HG02678 (cell line): Measurements from ENCODE around the gene SIK2.
"Not testable (repeated sequence)": the region's sequence is repeated elsewhere in the genome, so short reads cannot be mapped to it uniquely, and the experiment has no call there.

Experiments used
- ATAC-seq: cut with Tn5 transposase; IDR thresholded peaks from one replicate; pipeline ENCODE4 v1.9.1; 2021; ENCODE audit warnings: mild to moderate bottlenecking, moderate library complexity; ENCODE audit not compliant: unreplicated experiment

The SIK2 gene

GRCh38 chr11:111623527-111624030 lies 21.3 kb downstream of the SIK2 start:
- ATAC-seq, result peak; percentile 60

- no peak for ATAC-seq
These were observed 22.4 kb downstream of the SIK2 start for GRCh38 chr11:111624608-111625007.

GRCh38 chr11:111627591-111627990 lies 25.3 kb downstream of the SIK2 start:
- no peak for ATAC-seq

- ATAC-seq, result no peak
These were observed 27.2 kb downstream of the SIK2 start for GRCh38 chr11:111629499-111629898.

- no peak for ATAC-seq
These were observed 28.9 kb downstream of the SIK2 start for GRCh38 chr11:111631024-111631665.

GRCh38 chr11:111631666-111632039 lies 29.4 kb downstream of the SIK2 start:
- ATAC-seq, result no peak

GRCh38 chr11:111632516-111633220 lies 30.4 kb downstream of the SIK2 start:
- ATAC-seq, result no peak

GRCh38 chr11:111633248-111633647 lies 31.0 kb downstream of the SIK2 start:
- ATAC-seq, result no peak

GRCh38 chr11:111633756-111634362 lies 31.6 kb downstream of the SIK2 start:
- no peak for ATAC-seq

GRCh38 chr11:111634981-111635705 lies 32.9 kb downstream of the SIK2 start:
- no peak for ATAC-seq

GRCh38 chr11:111635706-111636045 lies 33.4 kb downstream of the SIK2 start:
- no peak for ATAC-seq

- no peak for ATAC-seq
These were observed 35.6 kb downstream of the SIK2 start for GRCh38 chr11:111637885-111638284.

GRCh38 chr11:111639226-111639925 lies 37.1 kb downstream of the SIK2 start:
- no peak for ATAC-seq

GRCh38 chr11:111641339-111642015 lies 39.2 kb downstream of the SIK2 start:
- ATAC-seq, result no peak

- no peak for ATAC-seq
These were observed 40.3 kb downstream of the SIK2 start for GRCh38 chr11:111642542-111642941.

GRCh38 chr11:111644922-111645321 lies 42.7 kb downstream of the SIK2 start:
- ATAC-seq, result no peak

- no peak for ATAC-seq
These were observed 43.5 kb downstream of the SIK2 start for GRCh38 chr11:111645657-111646316.

- ATAC-seq, result not testable (repeated sequence)
These were observed 49.1 kb downstream of the SIK2 start for GRCh38 chr11:111651336-111651735.

GRCh38 chr11:111652184-111652583 lies 49.9 kb downstream of the SIK2 start:
- ATAC-seq, result no peak

- ATAC-seq, result no peak
These were observed 52.4 kb downstream of the SIK2 start for GRCh38 chr11:111654601-111655000.
